ENCODE measurements around the gene PLCB4. TPM values are rescaled to one million over a fixed set of nuclear protein-coding genes. Genes with fewer than 3 reads are reported as not detected.
A peak's percentile ranks its signal among the peaks of the same experiment; 100 is the strongest.

The PLCB4 gene
- total and polyA plus RNA-seq, 2 donors (not counting 1 experiment from before 2014, with no cell fraction given) = 7.3 to 13.7 TPM

DNA sequence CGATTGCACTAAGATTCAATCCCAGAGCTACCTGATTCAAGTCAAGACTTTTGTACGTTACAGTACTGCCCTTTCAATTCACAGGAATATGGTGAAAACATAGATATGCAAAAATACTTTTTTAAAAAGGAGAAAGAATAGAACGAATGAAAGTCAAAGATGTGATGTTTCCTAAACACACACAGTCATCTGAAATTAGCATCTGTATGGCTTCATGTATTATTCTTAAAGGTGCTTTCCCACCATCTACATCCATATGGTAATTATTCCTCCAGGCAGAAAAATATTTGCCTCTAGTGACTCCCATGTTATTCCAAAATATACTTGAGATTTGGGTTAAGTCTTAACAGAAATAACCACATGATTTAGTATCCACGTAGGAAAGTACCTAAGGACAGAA, 330.0 kb downstream of the PLCB4 start:
- no peak overlapping the region for H3K4me2 ChIP-seq (ENCODE audit: extremely low read depth, insufficient read depth, low read length)
- peaks cover 3% of the 10 kb centered on the region for H3K36me3 ChIP-seq (ENCODE audit: control insufficient read depth, insufficient read depth, low read length)
- no peaks in the 10 kb centered on the region for H4K20me1 ChIP-seq (ENCODE audit: control insufficient read depth, extremely low read depth, insufficient read depth, low read length)
- H3K27me3 ChIP-seq (ENCODE audit: control insufficient read depth, insufficient read depth, low read length) = no peaks in the 10 kb centered on the region
- H3K4me3 ChIP-seq (replicated peaks in 1 of 4; ENCODE audit: control extremely low read depth in 1 of 4, insufficient read depth in 1 of 4, low read depth in 3 of 4, low read length in 4 of 4) = no peak overlapping the region
- H3K9ac ChIP-seq (ENCODE audit: insufficient read depth, low read length) = no peak overlapping the region
- no peaks in the 10 kb centered on the region for H3K79me2 ChIP-seq (ENCODE audit: control insufficient read depth, insufficient read depth, low read length)
- no peaks in the 10 kb centered on the region for H3K9me3 ChIP-seq (ENCODE audit: control insufficient read depth, insufficient read depth, low read depth, low read length)
- no peak for TF ChIP-seq EZH2 (IDR thresholded peaks at IDR 0.05; ENCODE audit: low read length, missing control alignments)
- TF ChIP-seq, protein P1, sequence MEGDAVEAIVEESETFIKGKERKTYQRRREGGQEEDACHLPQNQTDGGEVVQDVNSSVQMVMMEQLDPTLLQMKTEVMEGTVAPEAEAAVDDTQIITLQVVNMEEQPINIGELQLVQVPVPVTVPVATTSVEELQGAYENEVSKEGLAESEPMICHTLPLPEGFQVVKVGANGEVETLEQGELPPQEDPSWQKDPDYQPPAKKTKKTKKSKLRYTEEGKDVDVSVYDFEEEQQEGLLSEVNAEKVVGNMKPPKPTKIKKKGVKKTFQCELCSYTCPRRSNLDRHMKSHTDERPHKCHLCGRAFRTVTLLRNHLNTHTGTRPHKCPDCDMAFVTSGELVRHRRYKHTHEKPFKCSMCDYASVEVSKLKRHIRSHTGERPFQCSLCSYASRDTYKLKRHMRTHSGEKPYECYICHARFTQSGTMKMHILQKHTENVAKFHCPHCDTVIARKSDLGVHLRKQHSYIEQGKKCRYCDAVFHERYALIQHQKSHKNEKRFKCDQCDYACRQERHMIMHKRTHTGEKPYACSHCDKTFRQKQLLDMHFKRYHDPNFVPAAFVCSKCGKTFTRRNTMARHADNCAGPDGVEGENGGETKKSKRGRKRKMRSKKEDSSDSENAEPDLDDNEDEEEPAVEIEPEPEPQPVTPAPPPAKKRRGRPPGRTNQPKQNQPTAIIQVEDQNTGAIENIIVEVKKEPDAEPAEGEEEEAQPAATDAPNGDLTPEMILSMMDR (conservative IDR thresholded peaks at IDR 0.05 in 1 of 2, IDR thresholded peaks at IDR 0.05 in 1 of 2; ENCODE audit: low read depth in 1 of 2, low read length in 2 of 2) = no peak
- H3K4me1 ChIP-seq (ENCODE audit: control insufficient read depth, extremely low read depth, insufficient read depth, low read length) = peaks cover 2% of the 10 kb centered on the region
- H2AFZ ChIP-seq (ENCODE audit: low read length) = no peak overlapping the region
- no peak for DNase-seq (ENCODE audit: low read depth in 2 of 2)
- H3K27ac ChIP-seq (ENCODE audit: insufficient read depth, low read length) = no peak overlapping the region

DNA sequence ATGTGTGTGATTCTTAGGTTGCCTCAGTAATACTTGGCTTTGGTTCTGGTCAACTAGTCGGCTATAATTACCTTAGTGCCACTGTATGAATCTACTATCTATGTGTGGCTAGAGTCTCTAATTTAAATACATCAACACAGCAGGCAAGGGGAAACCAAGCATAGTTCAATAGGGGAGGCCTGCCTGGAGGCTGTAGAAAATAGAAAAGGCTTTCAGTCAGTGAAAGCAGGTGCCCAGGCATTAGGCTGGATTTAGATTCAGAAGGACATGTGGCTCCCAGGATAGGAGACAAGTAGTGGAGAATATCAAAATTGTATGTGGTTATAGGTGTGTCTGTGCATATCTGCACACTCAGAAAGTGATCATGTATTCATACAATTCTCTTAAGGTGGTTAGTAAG, 330.4 kb downstream of the PLCB4 start:
- TF ChIP-seq EZH2 (IDR thresholded peaks at IDR 0.05; ENCODE audit: low read length, missing control alignments) = no peak
- TF ChIP-seq, protein P1 (conservative IDR thresholded peaks at IDR 0.05 in 1 of 2, IDR thresholded peaks at IDR 0.05 in 1 of 2; ENCODE audit: low read depth in 1 of 2, low read length in 2 of 2) = no peak
- peaks cover 3% of the 10 kb centered on the region for H3K36me3 ChIP-seq (ENCODE audit: control insufficient read depth, insufficient read depth, low read length)
- DNase-seq (ENCODE audit: low read depth in 2 of 2) = no peak

DNA sequence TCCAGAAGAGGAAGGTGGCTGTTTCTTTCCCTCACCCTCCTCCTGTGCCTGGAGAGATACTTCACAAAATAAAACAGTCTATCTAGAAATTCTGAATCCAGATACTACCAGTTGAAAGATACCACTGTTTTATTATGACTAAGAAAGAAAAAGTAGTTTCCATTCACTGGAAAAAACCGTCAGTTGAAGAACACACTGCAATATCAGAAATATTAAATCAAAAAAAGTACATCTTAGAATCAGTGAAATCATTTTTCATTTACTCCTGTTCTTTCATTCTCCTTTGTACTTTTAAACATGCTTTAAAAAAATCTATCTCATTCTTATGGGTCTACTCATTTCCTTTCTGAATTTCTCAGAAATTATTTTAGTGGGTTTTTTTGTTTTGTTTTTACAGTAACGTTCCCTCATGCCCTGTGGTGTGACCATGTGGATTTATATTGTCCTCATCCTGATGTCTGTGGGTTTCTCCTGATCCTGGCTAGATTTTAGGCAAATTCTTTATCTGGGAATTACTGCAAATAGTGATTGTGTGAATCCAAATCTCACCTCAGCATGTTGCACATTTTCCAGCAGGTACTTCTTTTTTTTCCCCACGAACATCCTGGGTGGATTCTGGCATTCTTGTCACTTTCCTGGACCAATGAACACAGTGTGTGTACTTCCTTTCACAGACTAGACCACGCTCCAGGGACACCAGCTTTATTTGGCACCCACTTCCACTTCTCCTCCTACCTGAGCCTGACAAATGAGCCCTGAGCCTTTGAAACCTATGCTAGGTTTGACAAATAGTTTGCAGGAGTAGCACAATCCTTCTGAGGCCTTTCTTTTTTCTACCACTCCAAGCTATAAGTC, 331.5 kb downstream of the PLCB4 start:
- no peak overlapping the region for H2AFZ ChIP-seq (ENCODE audit: low read length)
- no peaks in the 10 kb centered on the region for H3K79me2 ChIP-seq (ENCODE audit: control insufficient read depth, insufficient read depth, low read length)
- no peak overlapping the region for H3K4me2 ChIP-seq (ENCODE audit: extremely low read depth, insufficient read depth, low read length)
- no peak overlapping the region for H3K9ac ChIP-seq (ENCODE audit: insufficient read depth, low read length)
- H4K20me1 ChIP-seq (ENCODE audit: control insufficient read depth, extremely low read depth, insufficient read depth, low read length) = no peaks in the 10 kb centered on the region
- TF ChIP-seq, protein P1 (conservative IDR thresholded peaks at IDR 0.05 in 1 of 2, IDR thresholded peaks at IDR 0.05 in 1 of 2; ENCODE audit: low read depth in 1 of 2, low read length in 2 of 2) = no peak
- no peak for TF ChIP-seq EZH2 (IDR thresholded peaks at IDR 0.05; ENCODE audit: low read length, missing control alignments)
- peaks cover 3% of the 10 kb centered on the region for H3K36me3 ChIP-seq (ENCODE audit: control insufficient read depth, insufficient read depth, low read length)
- DNase-seq (ENCODE audit: low read depth in 2 of 2) = peak in 1 of 2 donors; percentile 39
- H3K27ac ChIP-seq (ENCODE audit: insufficient read depth, low read length) = no peak overlapping the region
- H3K4me3 ChIP-seq (replicated peaks in 1 of 4; ENCODE audit: control extremely low read depth in 1 of 4, insufficient read depth in 1 of 4, low read depth in 3 of 4, low read length in 4 of 4) = no peak overlapping the region
- peaks cover 2% of the 10 kb centered on the region for H3K4me1 ChIP-seq (ENCODE audit: control insufficient read depth, extremely low read depth, insufficient read depth, low read length)
- H3K9me3 ChIP-seq (ENCODE audit: control insufficient read depth, insufficient read depth, low read depth, low read length) = no peaks in the 10 kb centered on the region
- H3K27me3 ChIP-seq (ENCODE audit: control insufficient read depth, insufficient read depth, low read length) = no peaks in the 10 kb centered on the region

More for the DNA sequence above, 330.4 kb downstream of the PLCB4 start:
- H3K27me3 ChIP-seq (ENCODE audit: control insufficient read depth, insufficient read depth, low read length) = no peaks in the 10 kb centered on the region
- H3K4me3 ChIP-seq (replicated peaks in 1 of 4; ENCODE audit: control extremely low read depth in 1 of 4, insufficient read depth in 1 of 4, low read depth in 3 of 4, low read length in 4 of 4) = no peak overlapping the region
- no peak overlapping the region for H3K4me2 ChIP-seq (ENCODE audit: extremely low read depth, insufficient read depth, low read length)
- H3K4me1 ChIP-seq (ENCODE audit: control insufficient read depth, extremely low read depth, insufficient read depth, low read length) = peaks cover 2% of the 10 kb centered on the region
- no peaks in the 10 kb centered on the region for H4K20me1 ChIP-seq (ENCODE audit: control insufficient read depth, extremely low read depth, insufficient read depth, low read length)
- H3K9me3 ChIP-seq (ENCODE audit: control insufficient read depth, insufficient read depth, low read depth, low read length) = no peaks in the 10 kb centered on the region
- H3K27ac ChIP-seq (ENCODE audit: insufficient read depth, low read length) = no peak overlapping the region
- no peak overlapping the region for H3K9ac ChIP-seq (ENCODE audit: insufficient read depth, low read length)
- no peak overlapping the region for H2AFZ ChIP-seq (ENCODE audit: low read length)
- no peaks in the 10 kb centered on the region for H3K79me2 ChIP-seq (ENCODE audit: control insufficient read depth, insufficient read depth, low read length)

Measured in fibroblast of lung (primary cell).